MM.1S (cell line): ENCODE results near the gene MEGF6.

Experiments
- CTCF ChIP-seq: fragments of 300-600 bp; sonication (generic); IDR thresholded peaks from 2 replicates; pipeline ENCODE4 v1.5.1; 2016; ENCODE audit warnings: antibody characterized with exemption, low read length, mixed read lengths
- EZH2phosphoT487 ChIP-seq: fragments of 300-600 bp; sonication (generic); IDR thresholded peaks from 2 replicates; pipeline ENCODE4 v1.6.1; 2018; ENCODE audit warnings: antibody characterized with exemption, low read length

- TF ChIP-seq EZH2phosphoT487 (no peak), CTCF (no peak)
Measured at GRCh38 chr1:3472906-3473305, 138.4 kb downstream of the MEGF6 start.
